ENCODE measurements around the gene DNAH12.

- TF ChIP-seq POLR2AphosphoS5 (IDR thresholded peaks at IDR 0.05) (no peak), CTCF (IDR thresholded peaks at IDR 0.05) (no peak)
Observed at GRCh38 chr3:57420001-57420400, 124.1 kb downstream of the DNAH12 start.
